Right cardiac atrium (tissue), 5 donors: ENCODE measurements around the gene CDK9. TPM values are rescaled to one million over a fixed set of nuclear protein-coding genes. Genes with fewer than 3 reads are reported as not detected.
A peak's percentile ranks its signal among the peaks of the same experiment; 100 is the strongest.
"Not testable (repeated sequence)": the region's sequence is repeated elsewhere in the genome, so short reads cannot be mapped to it uniquely, and the experiment has no call there.

Experiments used
- ATAC-seq, 2 donors: fragments of 200-7000 bp; cut with Tn5 transposase; one replicate each; pipeline versions ENCODE4 v1.8.0 to v1.9.1; 2020; ENCODE audit warnings: moderate library complexity in 2 of 2, mild to moderate bottlenecking in 1 of 2
- DNase-seq, 3 donors: peaks; one replicate each; pipeline ENCODE4 v3.0.0-alpha.2; 2020
- H3K27ac ChIP-seq: one replicate; pipeline ENCODE4 v1.5.1; 2013; ENCODE audit warnings: mild to moderate bottlenecking, low read length, control low read depth, moderate library complexity
- H3K27me3 ChIP-seq: one replicate; pipeline ENCODE4 v1.6.1; 2013; ENCODE audit not compliant: control insufficient read depth, insufficient read depth
- H3K4me1 ChIP-seq: one replicate; pipeline ENCODE4 v1.6.1; 2013; ENCODE audit warnings: low read length; ENCODE audit not compliant: control insufficient read depth, insufficient read depth
- H3K4me3 ChIP-seq: one replicate; pipeline ENCODE4 v1.5.1; 2013; ENCODE audit warnings: low read length, control low read depth
- H3K9me3 ChIP-seq: one replicate; pipeline ENCODE4 v1.6.1; 2013; ENCODE audit warnings: low read length; ENCODE audit not compliant: control insufficient read depth
- WGBS: extraction: QIAGEN DNeasy Blood & Tissue Kit; methylation state at CpG from one replicate; pipeline ENCODE4 v1.1.7; 2013; 5-methylcytosine and 5-hydroxymethylcytosine counted together
- intact Hi-C, 4 donors: fragments of 100-400 bp; cut with DNase I; formaldehyde crosslinking; loops; one replicate each; pipeline versions ENCODE4 v1.11.0 to v1.14.0; 2022 to 2023
- polyA plus RNA-seq: library from polyadenylated mRNA; stranded (reverse); fragments of 200-250 nt; gene quantifications from one replicate; pipeline ENCODE4 v1.2.3, GENCODE V29; 2013
- total RNA-seq, 4 donors: library from RNA; stranded (reverse); fragmentation: NEBNext Ultra II Directional; extraction: Animal tissue kit (Norgen Biotek cat#: 25700); gene quantifications; one replicate each; pipeline ENCODE4 v1.2.1, GENCODE V29; 2021
- donor health status: healthy with polysubstance abuse.
- donor health status: DM: no; HTN: yes; CAD: no.
- donor health status: DM: no; HTN: no; CAD: no.
- donor health status: DM: no; HTN: yes; CAD: no; lungs with severe emphysema.
- donor health status: DM: yes; HTN: yes; CAD: no.

CDK9 gene
- total and polyA plus RNA-seq, 5 donors, result 37.3 to 62.5 (median 58.6) TPM

GRCh38 chr9:127780909-127781308, 4.9 kb upstream of the CDK9 start:
- H3K4me3 ChIP-seq, H3K9me3 ChIP-seq, H3K27me3 ChIP-seq, DNase-seq, intact Hi-C loops, ATAC-seq, H3K4me1 ChIP-seq, H3K27ac ChIP-seq: not testable (repeated sequence)
- WGBS, result 90% methylated on average over 9 of the region's 9 CpGs

GRCh38 chr9:127781806-127782205, 4.0 kb upstream of the CDK9 start:
- intact Hi-C loops, result no loop called here
- Histone ChIP-seq H3K9me3 (no peaks in the 10 kb centered on the region), H3K4me1 (no peaks in the 10 kb centered on the region), H3K27ac (no peak overlapping the region), H3K4me3 (no peak overlapping the region), H3K27me3 (no peaks in the 10 kb centered on the region)
- WGBS, result 92% methylated on average over 4 of the region's 4 CpGs
- DNase-seq (no peak), ATAC-seq (no peak)

GRCh38 chr9:127783111-127784008, 2.5 kb upstream of the CDK9 start:
- H3K9me3 ChIP-seq, result no peaks in the 10 kb centered on the region
- DNase-seq, result peak; percentile 51 to 82 (median 80)
- H3K4me1 ChIP-seq, result no peaks in the 10 kb centered on the region
- H3K27ac ChIP-seq, result no peak overlapping the region
- intact Hi-C loops, result loop anchor here in 1 of 4 donors (2.0 kb wide), 1 partner anchor 49 kb away; the partner anchor contains the start of gene TOR2A
- no peak for ATAC-seq
- no peaks in the 10 kb centered on the region for H3K27me3 ChIP-seq
- no peak overlapping the region for H3K4me3 ChIP-seq
- WGBS, result 61% methylated on average over 20 of the region's 20 CpGs

GRCh38 chr9:127785023-127785932, 556 bp upstream of the CDK9 start:
- H3K27me3 ChIP-seq, result no peaks in the 10 kb centered on the region
- peak overlapping the region; percentile 99 for H3K27ac ChIP-seq
- ATAC-seq (peak; percentile 61 to 69), DNase-seq (peak; percentile 88 to 96 (median 95))
- H3K4me3 ChIP-seq, result peak overlapping the region; percentile 73
- H3K4me1 ChIP-seq, result peaks cover 2% of the 10 kb centered on the region
- WGBS, result under 1% methylated on average over 120 of the region's 123 CpGs
- H3K9me3 ChIP-seq, result no peaks in the 10 kb centered on the region
- intact Hi-C loops, result loop anchor here in 2 of 4 donors (2.0 to 5.0 kb wide), 2 partner anchors 48 to 50 kb away; partner anchors contain the start of gene TOR2A (in 2 of the 2)

- peak in 1 of 3 donors; percentile 61 for DNase-seq
- intact Hi-C loops, result loop anchor here in 1 of 4 donors (5.0 kb wide), 1 partner anchor 49 kb away; the partner anchor contains the start of gene TOR2A
Measured at GRCh38 chr9:127786773-127787104, 905 bp downstream of the CDK9 start.

DNA sequence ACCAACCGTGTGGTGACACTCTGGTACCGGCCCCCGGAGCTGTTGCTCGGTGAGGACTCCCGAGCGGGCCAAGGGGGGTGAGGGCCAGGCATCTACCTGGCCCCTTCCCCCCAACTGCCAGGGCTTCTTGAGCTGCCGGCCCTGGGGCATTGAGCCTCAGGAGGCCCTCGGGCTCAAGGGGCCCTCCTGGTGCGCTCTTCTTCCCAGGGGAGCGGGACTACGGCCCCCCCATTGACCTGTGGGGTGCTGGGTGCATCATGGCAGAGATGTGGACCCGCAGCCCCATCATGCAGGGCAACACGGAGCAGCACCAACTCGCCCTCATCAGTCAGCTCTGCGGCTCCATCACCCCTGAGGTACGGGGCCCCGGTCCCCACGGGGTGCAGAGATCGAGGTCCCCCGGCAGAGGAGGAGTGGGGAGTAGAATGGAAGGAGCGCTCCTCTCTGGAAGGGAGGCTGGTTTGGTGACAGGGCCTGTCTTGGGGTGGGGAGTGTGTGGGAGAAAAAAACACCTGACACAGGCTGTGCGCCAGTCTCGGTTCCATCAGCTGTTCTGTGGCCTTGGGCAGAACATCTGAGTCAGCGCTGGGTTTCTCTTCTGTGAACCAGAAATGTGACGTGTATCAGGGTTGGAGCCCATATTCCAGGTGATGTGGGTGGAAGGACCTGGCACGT, 2.6 kb downstream of the CDK9 start:
- Histone ChIP-seq H3K4me3 (no peak overlapping the region), H3K27ac (no peak overlapping the region), H3K9me3 (no peaks in the 10 kb centered on the region), H3K4me1 (peaks cover 6% of the 10 kb centered on the region), H3K27me3 (no peaks in the 10 kb centered on the region)
- DNase-seq, result peak in 2 of 3 donors; percentile 27 to 66
- intact Hi-C loops, result loop anchor here in 1 of 4 donors (5.0 kb wide), 1 partner anchor 51 kb away; the partner anchor contains the start of gene TOR2A
- WGBS, result 84% methylated on average over 26 of the region's 26 CpGs
- ATAC-seq, result no peak

More at GRCh38 chr9:127786773-127787104, 905 bp downstream of the CDK9 start:
- H3K9me3 ChIP-seq, result no peaks in the 10 kb centered on the region
- ATAC-seq, result no peak
- H3K27ac ChIP-seq, result peak overlapping the region; percentile 61
- H3K4me3 ChIP-seq, result peak overlapping the region; percentile 73
- H3K27me3 ChIP-seq, result no peaks in the 10 kb centered on the region
- peaks cover 2% of the 10 kb centered on the region for H3K4me1 ChIP-seq
- WGBS, result under 1% methylated on average over 12 of the region's 12 CpGs

- H3K9me3 ChIP-seq, result no peaks in the 10 kb centered on the region
- H3K4me1 ChIP-seq, result peaks cover 6% of the 10 kb centered on the region
- H3K27ac ChIP-seq, result no peak overlapping the region
- ATAC-seq, result no peak
- no peaks in the 10 kb centered on the region for H3K27me3 ChIP-seq
- intact Hi-C loops, result loop anchor here in 1 of 4 donors (5.0 kb wide), 1 partner anchor 52 kb away; the partner anchor contains the start of gene TOR2A
- H3K4me3 ChIP-seq, result no peak overlapping the region
- WGBS, result 85% methylated on average over 25 of the region's 25 CpGs
- peak in 2 of 3 donors; percentile 18 to 55 for DNase-seq
Measured at GRCh38 chr9:127789179-127789578, 3.3 kb downstream of the CDK9 start.

DNA sequence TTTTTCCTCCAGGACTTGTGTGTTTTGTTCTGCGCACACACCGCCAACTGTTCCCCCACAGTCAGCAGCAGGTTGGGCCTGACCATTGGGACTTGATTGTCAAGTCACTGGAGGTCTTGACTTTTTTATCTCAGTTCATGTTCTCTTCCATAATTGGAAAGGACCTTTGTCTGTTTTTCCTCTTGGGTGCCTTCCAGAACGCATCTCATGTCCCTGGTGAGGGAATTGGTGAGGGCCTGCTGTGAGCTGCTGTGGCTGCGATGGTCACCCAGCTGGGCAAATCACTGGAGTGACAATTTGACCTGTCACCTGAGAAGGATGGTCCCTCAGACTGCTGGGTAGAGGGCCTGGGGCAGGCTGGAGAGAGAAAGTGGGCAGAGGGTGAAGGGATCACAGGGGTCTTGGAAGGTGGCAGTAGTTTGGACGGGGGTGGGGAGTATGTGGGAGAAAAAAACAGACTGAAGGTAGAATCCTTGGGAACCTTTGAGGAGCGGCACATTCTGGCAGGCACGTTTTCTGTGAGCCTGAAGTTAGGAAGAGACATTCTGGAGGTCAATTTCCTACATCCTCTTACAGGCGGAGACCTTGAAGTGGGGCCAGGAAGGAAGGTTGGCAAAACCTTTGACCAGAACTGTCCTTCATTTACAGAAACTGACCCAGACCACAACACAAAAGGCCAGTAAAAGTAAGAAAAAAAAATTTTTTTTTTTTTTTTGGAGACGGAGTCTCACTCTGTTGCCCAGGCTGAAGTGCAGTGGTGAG, 4.4 kb downstream of the CDK9 start:
- no peaks in the 10 kb centered on the region for H3K9me3 ChIP-seq
- no peak overlapping the region for H3K4me3 ChIP-seq
- intact Hi-C loops, result no loop called here
- 64% methylated on average over 9 of the region's 9 CpGs for WGBS
- H3K27ac ChIP-seq, result peak overlapping the region; percentile 5
- no peaks in the 10 kb centered on the region for H3K27me3 ChIP-seq
- no peak for ATAC-seq
- DNase-seq, result peak in 1 of 3 donors; percentile 8
- H3K4me1 ChIP-seq, result peaks cover 6% of the 10 kb centered on the region

DNA sequence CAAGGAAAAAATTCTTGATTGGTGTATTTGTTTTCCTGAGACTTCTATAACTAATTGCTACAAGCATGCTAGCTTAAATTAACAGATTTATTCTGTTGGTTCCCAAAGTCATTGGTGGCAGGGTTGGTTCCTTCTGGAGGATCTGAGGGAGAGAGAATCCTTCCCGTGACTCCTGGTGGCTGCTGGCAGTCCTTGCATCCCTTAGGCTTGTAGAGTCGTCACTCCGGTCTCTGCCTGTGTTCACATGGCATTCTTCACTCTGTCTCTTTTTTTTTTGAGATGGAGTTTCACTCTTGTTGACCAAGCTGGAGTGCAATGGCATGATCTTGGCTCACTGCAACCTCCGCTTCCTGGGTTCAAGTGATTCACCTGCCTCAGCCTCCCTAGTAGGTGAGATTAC, 5.3 kb downstream of the CDK9 start:
- ATAC-seq, result no peak
- no peak overlapping the region for H3K27ac ChIP-seq
- DNase-seq, result no peak
- peaks cover 8% of the 10 kb centered on the region for H3K4me1 ChIP-seq
- no peak overlapping the region for H3K4me3 ChIP-seq
- whole genome bisulfite sequencing, result 83% methylated on average over 4 of the region's 4 CpGs
- intact Hi-C loops, result no loop called here
- H3K27me3 ChIP-seq, result no peaks in the 10 kb centered on the region
- no peaks in the 10 kb centered on the region for H3K9me3 ChIP-seq
